ENCODE measurements around the gene VSIG8.

DNA sequence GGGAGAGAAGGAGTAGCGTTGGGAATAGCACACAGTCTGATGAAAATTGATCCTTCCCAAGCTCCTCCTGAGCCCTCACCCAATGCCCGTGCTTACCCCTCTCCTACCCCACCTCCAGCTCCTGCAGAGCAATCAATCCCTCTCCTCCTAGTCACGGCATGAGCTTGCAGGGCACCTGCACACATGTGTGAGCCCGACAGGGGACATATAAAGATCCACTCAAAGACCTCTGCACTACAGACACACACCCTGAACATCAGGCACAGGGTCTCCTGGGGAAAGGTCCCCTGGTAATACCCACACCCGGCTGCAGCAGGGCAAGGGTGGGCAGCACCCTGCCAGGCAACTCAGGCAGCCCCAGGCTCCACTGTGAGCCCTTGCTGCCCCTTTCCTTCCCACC is 426 bp downstream of the VSIG8 start:
- TF ChIP-seq, protein P1, sequence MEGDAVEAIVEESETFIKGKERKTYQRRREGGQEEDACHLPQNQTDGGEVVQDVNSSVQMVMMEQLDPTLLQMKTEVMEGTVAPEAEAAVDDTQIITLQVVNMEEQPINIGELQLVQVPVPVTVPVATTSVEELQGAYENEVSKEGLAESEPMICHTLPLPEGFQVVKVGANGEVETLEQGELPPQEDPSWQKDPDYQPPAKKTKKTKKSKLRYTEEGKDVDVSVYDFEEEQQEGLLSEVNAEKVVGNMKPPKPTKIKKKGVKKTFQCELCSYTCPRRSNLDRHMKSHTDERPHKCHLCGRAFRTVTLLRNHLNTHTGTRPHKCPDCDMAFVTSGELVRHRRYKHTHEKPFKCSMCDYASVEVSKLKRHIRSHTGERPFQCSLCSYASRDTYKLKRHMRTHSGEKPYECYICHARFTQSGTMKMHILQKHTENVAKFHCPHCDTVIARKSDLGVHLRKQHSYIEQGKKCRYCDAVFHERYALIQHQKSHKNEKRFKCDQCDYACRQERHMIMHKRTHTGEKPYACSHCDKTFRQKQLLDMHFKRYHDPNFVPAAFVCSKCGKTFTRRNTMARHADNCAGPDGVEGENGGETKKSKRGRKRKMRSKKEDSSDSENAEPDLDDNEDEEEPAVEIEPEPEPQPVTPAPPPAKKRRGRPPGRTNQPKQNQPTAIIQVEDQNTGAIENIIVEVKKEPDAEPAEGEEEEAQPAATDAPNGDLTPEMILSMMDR (IDR thresholded peaks at IDR 0.05; ENCODE audit: low read depth, low read length, missing input control), result no peak
- TF ChIP-seq, protein P2, sequence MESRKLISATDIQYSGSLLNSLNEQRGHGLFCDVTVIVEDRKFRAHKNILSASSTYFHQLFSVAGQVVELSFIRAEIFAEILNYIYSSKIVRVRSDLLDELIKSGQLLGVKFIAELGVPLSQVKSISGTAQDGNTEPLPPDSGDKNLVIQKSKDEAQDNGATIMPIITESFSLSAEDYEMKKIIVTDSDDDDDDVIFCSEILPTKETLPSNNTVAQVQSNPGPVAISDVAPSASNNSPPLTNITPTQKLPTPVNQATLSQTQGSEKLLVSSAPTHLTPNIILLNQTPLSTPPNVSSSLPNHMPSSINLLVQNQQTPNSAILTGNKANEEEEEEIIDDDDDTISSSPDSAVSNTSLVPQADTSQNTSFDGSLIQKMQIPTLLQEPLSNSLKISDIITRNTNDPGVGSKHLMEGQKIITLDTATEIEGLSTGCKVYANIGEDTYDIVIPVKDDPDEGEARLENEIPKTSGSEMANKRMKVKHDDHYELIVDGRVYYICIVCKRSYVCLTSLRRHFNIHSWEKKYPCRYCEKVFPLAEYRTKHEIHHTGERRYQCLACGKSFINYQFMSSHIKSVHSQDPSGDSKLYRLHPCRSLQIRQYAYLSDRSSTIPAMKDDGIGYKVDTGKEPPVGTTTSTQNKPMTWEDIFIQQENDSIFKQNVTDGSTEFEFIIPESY (IDR thresholded peaks at IDR 0.05), result no peak

Measured in liver (tissue), 2 donors.